Endothelial cell of umbilical vein (primary cell): Measurements from ENCODE around the gene CALD1. TPM values are rescaled to one million over a fixed set of nuclear protein-coding genes. Genes with fewer than 3 reads are reported as not detected.
A peak's percentile ranks its signal among the peaks of the same experiment; 100 is the strongest.

Source experiments
- BruUV-seq: library from RNA; stranded (reverse); fragments of 400-500 nt; replicated peaks from 2 replicates; lab custom pipeline; 2021; lab: Mats Ljungman, UMichigan
- CTCF ChIA-PET: fragments of 300-600, 350-600 bp; sonication (Branson Sonifier 250); formaldehyde crosslinking; loops from one replicate; lab custom pipeline; 2021; ENCODE audit warnings: antibody characterized with exemption, inconsistent platforms; lab: Charles Lee
- POLR2A ChIA-PET: fragments of 300-600, 350-600 bp; sonication (Branson Sonifier 250); formaldehyde crosslinking; loops from one replicate; lab custom pipeline; 2021; ENCODE audit warnings: antibody characterized with exemption, inconsistent platforms; lab: Charles Lee
- DNase-seq: peaks from one replicate; pipeline ENCODE4 v3.0.0-alpha.2; 2011; ENCODE audit warnings: low read depth, low spot score
- FAIRE-seq: peaks from 2 replicates; lab custom pipeline; 2011; peaks lifted over from hg19 to GRCh38; lab: Jason Lieb, UNC
- H2AFZ ChIP-seq: 2 replicates; pipeline ENCODE4 v1.6.0; 2012; ENCODE audit warnings: low read depth, low read length, control low read depth, inconsistent platforms
- H3K27ac ChIP-seq: 2 replicates; pipeline ENCODE4 v1.5.1; 2011; ENCODE audit warnings: low read depth, mild to moderate bottlenecking, control low read depth, low read length, moderate library complexity; ENCODE audit not compliant: insufficient read depth
- H3K27me3 ChIP-seq, 2 experiments: 2 replicates each; pipeline versions ENCODE4 v1.6.0 to v1.6.1; 2011; ENCODE audit warnings: low read length in 2 of 2, mixed read lengths in 1 of 2; ENCODE audit not compliant: control insufficient read depth in 2 of 2, insufficient read depth in 2 of 2
- H3K36me3 ChIP-seq, 2 experiments: 2 replicates in 1 of 2; 3 replicates in 1 of 2; pipeline ENCODE4 v1.5.1; 2011; ENCODE audit warnings: low read length in 2 of 2, mild to moderate bottlenecking in 1 of 2, moderate library complexity in 1 of 2; ENCODE audit not compliant: control insufficient read depth in 2 of 2, insufficient read depth in 2 of 2; ENCODE audit errors: extremely low read depth in 1 of 2
- H3K4me1 ChIP-seq: 3 replicates; pipeline ENCODE4 v1.5.1; 2011; ENCODE audit warnings: mild to moderate bottlenecking, low read length; ENCODE audit not compliant: control insufficient read depth, insufficient read depth; ENCODE audit errors: extremely low read depth
- H3K4me2 ChIP-seq: 2 replicates; pipeline ENCODE4 v1.6.1; 2011; ENCODE audit warnings: low read length, control low read depth, mixed read lengths; ENCODE audit not compliant: insufficient read depth
- H3K4me3 ChIP-seq, 3 experiments: fragments of 200-600 bp in 1 of 3; sonication (generic), shearing (Covaris generic) in 1 of 3; replicated peaks in 1 of 3; 2 replicates each; pipeline ENCODE4 v1.5.1; 2011 to 2016; ENCODE audit warnings: control low read depth in 3 of 3, low read length in 3 of 3, mild to moderate bottlenecking in 2 of 3, inconsistent platforms in 1 of 3, low read depth in 1 of 3, moderate library complexity in 1 of 3; ENCODE audit not compliant: insufficient read depth in 1 of 3
- H3K79me2 ChIP-seq: 2 replicates; pipeline ENCODE4 v1.6.0; 2012; ENCODE audit warnings: low read length, inconsistent platforms; ENCODE audit not compliant: control insufficient read depth, insufficient read depth
- H3K9ac ChIP-seq: replicated peaks from 2 replicates; pipeline ENCODE3; 2011; ENCODE audit warnings: low read length, control low read depth; ENCODE audit not compliant: insufficient read depth; ENCODE audit errors: extremely low read depth
- H3K9me1 ChIP-seq: replicated peaks from 3 replicates; pipeline ENCODE4 v1.6.0; 2011; ENCODE audit warnings: mild to moderate bottlenecking, low read length; ENCODE audit not compliant: control insufficient read depth, insufficient read depth; ENCODE audit errors: extremely low read depth
- H3K9me3 ChIP-seq: replicated peaks from 2 replicates; pipeline ENCODE4 v1.5.1; 2012; ENCODE audit warnings: low read length, inconsistent platforms; ENCODE audit not compliant: control insufficient read depth, insufficient read depth
- H4K20me1 ChIP-seq: replicated peaks from 2 replicates; pipeline ENCODE3; 2011; ENCODE audit warnings: mild to moderate bottlenecking, low read length; ENCODE audit not compliant: control insufficient read depth, insufficient read depth; ENCODE audit errors: extremely low read depth
- CTCF ChIP-seq, 2 donors: IDR thresholded peaks; 1 replicate in 1 of 2; 2 replicates in 1 of 2; pipeline ENCODE4 v1.5.1; 2011; ENCODE audit warnings: low read length in 2 of 2, mild to moderate bottlenecking in 2 of 2, moderate library complexity in 2 of 2, control low read depth in 1 of 2, inconsistent platforms in 1 of 2, low read depth in 1 of 2; ENCODE audit not compliant: insufficient read depth in 1 of 2; ENCODE audit errors: extremely low read depth in 1 of 2
- EZH2 ChIP-seq: IDR thresholded peaks from 2 replicates; pipeline ENCODE4 v1.6.1; 2012; ENCODE audit warnings: borderline replicate concordance, low read depth, mild to moderate bottlenecking, moderate library complexity, low read length, inconsistent platforms; ENCODE audit not compliant: severe bottlenecking
- FOS ChIP-seq: IDR thresholded peaks from 2 replicates; pipeline ENCODE4 v1.6.1; 2011; ENCODE audit warnings: mild to moderate bottlenecking, low read length, moderate library complexity, borderline replicate concordance; ENCODE audit not compliant: insufficient read depth
- GATA2 ChIP-seq: IDR thresholded peaks from 2 replicates; pipeline ENCODE4 v1.7.0; 2011; ENCODE audit warnings: low read depth, mild to moderate bottlenecking, moderate library complexity, mixed read lengths, low read length; ENCODE audit not compliant: insufficient read length, insufficient read depth
- JUN ChIP-seq: IDR thresholded peaks from 2 replicates; pipeline ENCODE4 v1.6.1; 2011; ENCODE audit warnings: borderline replicate concordance, low read depth; ENCODE audit not compliant: insufficient read length, insufficient read depth
- MAX ChIP-seq: IDR thresholded peaks from 2 replicates; pipeline ENCODE4 v1.6.1; 2011; ENCODE audit not compliant: insufficient read depth, insufficient read length
- MYC ChIP-seq: IDR thresholded peaks from one replicate; pipeline ENCODE4 v1.6.1; 2011; ENCODE audit warnings: mild to moderate bottlenecking, low read depth, low read length
- POLR2A ChIP-seq: IDR thresholded peaks from 2 replicates; pipeline ENCODE4 v1.6.1; 2012; ENCODE audit warnings: low read depth, mild to moderate bottlenecking, control low read depth, low read length
- POLR2AphosphoS5 ChIP-seq: IDR thresholded peaks from 2 replicates; pipeline ENCODE4 v1.6.1; 2012; ENCODE audit warnings: low read depth, mild to moderate bottlenecking, control low read depth, low read length, moderate library complexity; ENCODE audit not compliant: insufficient read depth
- dilution Hi-C: fragments of 300-500 bp; cut with MboI; formaldehyde crosslinking; loops from one replicate; pipeline ENCODE4 v1.15.0; 2019; ENCODE audit warnings: low sequenced_read_pairs; ENCODE audit not compliant: extremely low pct_ligation_motif_present
- intact Hi-C: fragments of 100-400 bp; cut with micrococcal nuclease; formaldehyde crosslinking; loops from one replicate; pipeline ENCODE4 v1.10.0; 2022
- polyA plus RNA-seq, 4 experiments: library from polyadenylated mRNA; depleted of rRNA in 3 of 4; stranded (reverse) in 3 of 4; unstranded in 1 of 4; fragments of >200 nt; gene quantifications; 2 replicates each; pipeline versions ENCODE4 v1.2.1 to v1.2.3, GENCODE V29; 2011 to 2012; ENCODE audit warnings: missing spikeins in 1 of 4
- total RNA-seq: library from RNA; stranded (reverse); gene quantifications from 2 replicates; pipeline ENCODE4 v1.2.3, GENCODE V29; 2021

CALD1 gene
- total and polyA plus RNA-seq, 2 donors (not counting 3 experiments of a cell fraction or from before 2014, with no cell fraction given), result 136 to 307 TPM

GRCh38 chr7:134920026-134920753 is 140.8 kb downstream of the CALD1 start:
- H3K9me1 ChIP-seq, result no peaks in the 10 kb centered on the region
- no peak overlapping the region for H3K4me3 ChIP-seq
- ChIA-PET POLR2A (no interaction called here), CTCF (no interaction called here)
- no peaks in the 10 kb centered on the region for H3K4me1 ChIP-seq
- intact Hi-C loops (no loop called here), dilution Hi-C loops (no loop called here)
- no peak overlapping the region for H2AFZ ChIP-seq
- DNase-seq (no peak), FAIRE-seq (no peak)
- H3K79me2 ChIP-seq, result peaks cover 33% of the 10 kb centered on the region
- no peaks in the 10 kb centered on the region for H4K20me1 ChIP-seq
- H3K27me3 ChIP-seq, result no peaks in the 10 kb centered on the region
- H3K36me3 ChIP-seq, result peaks cover 2 to 6% of the 10 kb centered on the region in 2 experiments
- no peak overlapping the region for H3K27ac ChIP-seq
- BruUV-seq, result no TSS peak
- no peaks in the 10 kb centered on the region for H3K9me3 ChIP-seq
- H3K4me2 ChIP-seq, result no peak overlapping the region
- TF ChIP-seq GATA2 (no peak), FOS (peak; percentile 19), JUN (no peak), EZH2 (no peak)
- H3K9ac ChIP-seq, result no peak overlapping the region

- Histone ChIP-seq H3K27ac (no peak overlapping the region), H3K79me2 (peaks cover 35% of the 10 kb centered on the region), H3K4me2 (no peak overlapping the region), H3K9me3 (no peaks in the 10 kb centered on the region), H3K9me1 (no peaks in the 10 kb centered on the region), H4K20me1 (no peaks in the 10 kb centered on the region), H3K36me3 (peaks cover 2% of the 10 kb centered on the region in 2 experiments), H3K4me1 (no peaks in the 10 kb centered on the region), H3K9ac (no peak overlapping the region), H3K27me3 (no peaks in the 10 kb centered on the region), H2AFZ (no peak overlapping the region), H3K4me3 (no peak overlapping the region)
- CTCF ChIA-PET, result no interaction called here
- no peak for FAIRE-seq
- dilution Hi-C loops, result no loop called here
- DNase-seq, result no peak
- intact Hi-C loops, result no loop called here
- TF ChIP-seq FOS, result no peak
- TF ChIP-seq POLR2A, result no peak
- TF ChIP-seq JUN, result no peak
- TF ChIP-seq MAX, result no peak
- TF ChIP-seq POLR2AphosphoS5, result no peak
- TF ChIP-seq EZH2, result no peak
- no peak for TF ChIP-seq GATA2
- no peak for TF ChIP-seq CTCF (IDR thresholded peaks at IDR 0.05; ENCODE audit: extremely low read depth in 1 of 2, insufficient read depth in 1 of 2, low read depth in 1 of 2, low read length in 2 of 2)
- no peak for TF ChIP-seq MYC
- no TSS peak for BruUV-seq
- POLR2A ChIA-PET, result no interaction called here
Measured at GRCh38 chr7:134922720-134923704, 143.6 kb downstream of the CALD1 start.
